ENCODE measurements around the gene CADM1.

CADM1 gene

GRCh38 chr11:115188898-115189278 is 315.3 kb downstream of the CADM1 start:
- H3K27ac ChIP-seq (ENCODE audit: low read depth, low read length), result no peak overlapping the region
- no peaks in the 10 kb centered on the region for H3K4me1 ChIP-seq (ENCODE audit: control insufficient read depth, low read length)
- H3K27me3 ChIP-seq (ENCODE audit: control insufficient read depth, low read length), result no peaks in the 10 kb centered on the region
- H3K79me2 ChIP-seq (ENCODE audit: control insufficient read depth, low read length), result no peaks in the 10 kb centered on the region
- H3K36me3 ChIP-seq (ENCODE audit: control insufficient read depth, low read length), result no peaks in the 10 kb centered on the region
- no peaks in the 10 kb centered on the region for H3K9me2 ChIP-seq (replicated peaks; ENCODE audit: control insufficient read depth, low read length)
- TF ChIP-seq EZH2phosphoT487 (IDR thresholded peaks at IDR 0.05; ENCODE audit: borderline replicate concordance, low read length) (no peak), CTCF (IDR thresholded peaks at IDR 0.05; ENCODE audit: low read depth, low read length, poor library complexity, severe bottlenecking) (no peak)
- no peaks in the 10 kb centered on the region for H3K9me3 ChIP-seq (ENCODE audit: control insufficient read depth, insufficient read depth, low read length)
- no peaks in the 10 kb centered on the region for H4K20me1 ChIP-seq (ENCODE audit: control insufficient read depth, insufficient read depth, low read depth, low read length)
- H3F3A ChIP-seq (ENCODE audit: control insufficient read depth, insufficient read depth), result no peaks in the 10 kb centered on the region
- H3K4me2 ChIP-seq (ENCODE audit: low read length), result no peak overlapping the region
- no peak overlapping the region for H3K4me3 ChIP-seq (ENCODE audit: low read length)

GRCh38 chr11:115188188-115188897 is 315.9 kb downstream of the CADM1 start:
- Histone ChIP-seq H3K27me3 (ENCODE audit: control insufficient read depth, low read length) (no peaks in the 10 kb centered on the region), H3K79me2 (ENCODE audit: control insufficient read depth, low read length) (no peaks in the 10 kb centered on the region), H3K9me3 (ENCODE audit: control insufficient read depth, insufficient read depth, low read length) (no peaks in the 10 kb centered on the region), H3K9me2 (replicated peaks; ENCODE audit: control insufficient read depth, low read length) (no peaks in the 10 kb centered on the region), H3K4me1 (ENCODE audit: control insufficient read depth, low read length) (no peaks in the 10 kb centered on the region), H3F3A (ENCODE audit: control insufficient read depth, insufficient read depth) (no peaks in the 10 kb centered on the region), H3K27ac (ENCODE audit: low read depth, low read length) (no peak overlapping the region), H4K20me1 (ENCODE audit: control insufficient read depth, insufficient read depth, low read depth, low read length) (no peaks in the 10 kb centered on the region), H3K36me3 (ENCODE audit: control insufficient read depth, low read length) (no peaks in the 10 kb centered on the region), H3K4me2 (ENCODE audit: low read length) (no peak overlapping the region), H3K4me3 (ENCODE audit: low read length) (no peak overlapping the region)
- no peak for TF ChIP-seq EZH2phosphoT487 (IDR thresholded peaks at IDR 0.05; ENCODE audit: borderline replicate concordance, low read length)

GRCh38 chr11:115185931-115186330 is 318.3 kb downstream of the CADM1 start:
- Histone ChIP-seq H3K9me2 (replicated peaks; ENCODE audit: control insufficient read depth, low read length) (no peaks in the 10 kb centered on the region), H3K27ac (ENCODE audit: low read depth, low read length) (no peak overlapping the region)

More at GRCh38 chr11:115185931-115186330, 318.3 kb downstream of the CADM1 start:
- H3F3A ChIP-seq (ENCODE audit: control insufficient read depth, insufficient read depth), result no peaks in the 10 kb centered on the region
- H3K4me2 ChIP-seq (ENCODE audit: low read length), result no peak overlapping the region
- H4K20me1 ChIP-seq (ENCODE audit: control insufficient read depth, insufficient read depth, low read depth, low read length), result no peaks in the 10 kb centered on the region
- no peaks in the 10 kb centered on the region for H3K79me2 ChIP-seq (ENCODE audit: control insufficient read depth, low read length)
- no peaks in the 10 kb centered on the region for H3K9me3 ChIP-seq (ENCODE audit: control insufficient read depth, insufficient read depth, low read length)
- no peak overlapping the region for H3K4me3 ChIP-seq (ENCODE audit: low read length)
- no peaks in the 10 kb centered on the region for H3K4me1 ChIP-seq (ENCODE audit: control insufficient read depth, low read length)
- TF ChIP-seq EZH2phosphoT487 (IDR thresholded peaks at IDR 0.05; ENCODE audit: borderline replicate concordance, low read length) (no peak), CTCF (IDR thresholded peaks at IDR 0.05; ENCODE audit: low read depth, low read length, poor library complexity, severe bottlenecking) (no peak)
- H3K27me3 ChIP-seq (ENCODE audit: control insufficient read depth, low read length), result no peaks in the 10 kb centered on the region
- H3K36me3 ChIP-seq (ENCODE audit: control insufficient read depth, low read length), result no peaks in the 10 kb centered on the region
